ENCODE results near the gene MGAT4A. TPM values are rescaled to one million over a fixed set of nuclear protein-coding genes. Genes with fewer than 3 reads are reported as not detected.

The MGAT4A gene
- total and polyA plus RNA-seq, 8 donors = 14.1 to 72.1 (median 56.7) TPM

- Histone ChIP-seq H3K36me3 (peaks cover 0 to 21% (median 0%) of the 10 kb centered on the region in 3 donors), H3K27ac (no peak overlapping the region), H3K4me1 (peaks cover 5 to 9% (median 7%) of the 10 kb centered on the region in 3 donors), H3K4me3 (no peak overlapping the region), H3K9me3 (no peaks in the 10 kb centered on the region), H3K27me3 (no peaks in the 10 kb centered on the region)
- ATAC-seq (no peak), FAIRE-seq (no peak), DNase-seq (no peak)
- WGBS, 2 donors = 87 to 90% methylated on average over 4 of the region's 4 CpGs
- intact Hi-C loops (cut with DNase I) = loop anchor here (5.0 to 10.0 kb wide), 3 partner anchors 186 to 419 kb away; no protein-coding TSS in a partner anchor
- TF ChIP-seq CTCF (IDR thresholded peaks at IDR 0.05) = no peak
Observed at GRCh38 chr2:98648451-98648850, 82.5 kb downstream of the MGAT4A start.

GRCh38 chr2:98647636-98648035, 83.3 kb downstream of the MGAT4A start:
- no peak for TF ChIP-seq CTCF (IDR thresholded peaks at IDR 0.05)

GRCh38 chr2:98643496-98644100, 87.3 kb downstream of the MGAT4A start:
- DNase-seq (no peak), ATAC-seq (no peak), FAIRE-seq (no peak)
- H3K9me3 ChIP-seq = no peaks in the 10 kb centered on the region
- H3K36me3 ChIP-seq = peaks cover 0 to 45% (median 10%) of the 10 kb centered on the region in 3 donors
- H3K27ac ChIP-seq = no peak overlapping the region
- no peaks in the 10 kb centered on the region for H3K27me3 ChIP-seq
- no peak for TF ChIP-seq CTCF (IDR thresholded peaks at IDR 0.05)
- H3K4me1 ChIP-seq = no peaks in the 10 kb centered on the region
- no peak overlapping the region for H3K4me3 ChIP-seq
- intact Hi-C loops (cut with DNase I) = loop anchor here in 1 of 3 donors (10.0 kb wide), 1 partner anchor 191 kb away; no protein-coding TSS in a partner anchor
- WGBS, 2 donors = 87 to 88% methylated on average over 5 of the region's 5 CpGs

More at GRCh38 chr2:98647636-98648035, 83.3 kb downstream of the MGAT4A start:
- H3K4me3 ChIP-seq = no peak overlapping the region
- ATAC-seq (no peak), DNase-seq (no peak), FAIRE-seq (no peak)
- peaks cover 0 to 27% (median 0%) of the 10 kb centered on the region in 3 donors for H3K36me3 ChIP-seq
- H3K4me1 ChIP-seq = peaks cover 0 to 5% (median under 1%) of the 10 kb centered on the region in 3 donors
- no peaks in the 10 kb centered on the region for H3K27me3 ChIP-seq
- intact Hi-C loops (cut with DNase I) = loop anchor here (5.0 to 10.0 kb wide), 3 partner anchors 187 to 420 kb away; no protein-coding TSS in a partner anchor
- no peak overlapping the region for H3K27ac ChIP-seq
- H3K9me3 ChIP-seq = no peaks in the 10 kb centered on the region
- 68 to 77% methylated on average over 5 of the region's 5 CpGs for WGBS, 2 donors

- no peaks in the 10 kb centered on the region for H3K27me3 ChIP-seq
- H3K27ac ChIP-seq = no peak overlapping the region
- no peak overlapping the region for H3K4me3 ChIP-seq
- H3K36me3 ChIP-seq = peaks cover 0 to 73% (median 30%) of the 10 kb centered on the region in 3 donors
- DNase-seq (no peak), ATAC-seq (no peak), FAIRE-seq (peak; percentile 49)
- no peaks in the 10 kb centered on the region for H3K9me3 ChIP-seq
- intact Hi-C loops (cut with DNase I) = no loop called here
- WGBS, 2 donors = 86 to 87% methylated on average over 10 of the region's 10 CpGs
- no peak for TF ChIP-seq CTCF (IDR thresholded peaks at IDR 0.05)
- H3K4me1 ChIP-seq = no peaks in the 10 kb centered on the region
Observed at GRCh38 chr2:98637401-98638147, 93.4 kb downstream of the MGAT4A start.
